HEK293 (cell line): ENCODE results near the gene CYS1.

Experiments used
- CTCF ChIA-PET: fragments of 350-600 bp; formaldehyde crosslinking; extraction: SDS; loops from one replicate; lab custom pipeline; 2021; ENCODE audit warnings: antibody characterized with exemption; lab: Yijun Ruan, JAX
- POLR2A ChIA-PET: fragments of 300-600 bp; formaldehyde crosslinking; extraction: SDS; loops from one replicate; lab custom pipeline; 2020; ENCODE audit warnings: antibody characterized with exemption, inconsistent platforms; lab: Yijun Ruan, JAX
- H3K27ac ChIP-seq: fragments of 200-500 bp; sonication (Bioruptor generic); 2 replicates; pipeline ENCODE4 v1.5.1; 2014; ENCODE audit warnings: low read depth, low read length, control low read depth, inconsistent platforms; ENCODE audit errors: extremely low read depth
- H3K36me3 ChIP-seq, 2 experiments: fragments of 200-500 bp in 1 of 2; sonication (Bioruptor generic) in 1 of 2; 1 replicate in 1 of 2; 2 replicates in 1 of 2; pipeline ENCODE4 v1.5.1; 2014 to 2017; ENCODE audit warnings: inconsistent platforms in 2 of 2, low read length in 2 of 2; ENCODE audit not compliant: control insufficient read depth in 2 of 2, insufficient read depth in 1 of 2
- H3K4me1 ChIP-seq: fragments of 200-500 bp; sonication (Bioruptor generic); 2 replicates; pipeline ENCODE4 v1.5.1; 2014; ENCODE audit warnings: mild to moderate bottlenecking, low read length, inconsistent platforms; ENCODE audit not compliant: control insufficient read depth, insufficient read depth
- H3K4me3 ChIP-seq: 2 replicates; pipeline ENCODE4 v1.5.1; 2011; ENCODE audit warnings: low read depth, mild to moderate bottlenecking, control low read depth, low read length, moderate library complexity
- H3K9me3 ChIP-seq: fragments of 200-500 bp; sonication (Bioruptor generic); 2 replicates; pipeline ENCODE4 v1.5.1; 2014; ENCODE audit warnings: low read depth, low read length, inconsistent platforms; ENCODE audit not compliant: control insufficient read depth, insufficient read depth
- HOXA7 ChIP-seq: sonication (generic); formaldehyde crosslinking; IDR thresholded peaks from 2 replicates; pipeline ENCODE4 v1.8.1; 2022; ENCODE audit warnings: missing genetic modification reagents, borderline replicate concordance
- KLF8 ChIP-seq: fragments of 450-650 bp; formaldehyde crosslinking; IDR thresholded peaks from 2 replicates; pipeline ENCODE4 v1.5.1; 2016; ENCODE audit warnings: missing biosample characterization, missing genetic modification characterization
- OSR2 ChIP-seq: fragments of 450-650 bp; formaldehyde crosslinking; IDR thresholded peaks from 2 replicates; pipeline ENCODE4 v1.5.1; 2016; ENCODE audit warnings: missing biosample characterization, missing genetic modification characterization
- PRDM2 ChIP-seq: fragments of 450-650 bp; formaldehyde crosslinking; IDR thresholded peaks from 2 replicates; pipeline ENCODE4 v1.5.1; 2016; ENCODE audit warnings: missing biosample characterization, missing genetic modification characterization, borderline replicate concordance
- REPIN1 ChIP-seq: fragments of 450-650 bp; formaldehyde crosslinking; IDR thresholded peaks from 2 replicates; pipeline ENCODE4 v1.5.1; 2017; ENCODE audit warnings: missing biosample characterization, missing genetic modification characterization, low read depth
- SETDB1 ChIP-seq: IDR thresholded peaks from one replicate; pipeline ENCODE4 v1.6.1; 2017; ENCODE audit warnings: mild to moderate bottlenecking, low read length, moderate library complexity, mixed read lengths; ENCODE audit not compliant: insufficient read length
- SP7 ChIP-seq: fragments of 450-650 bp; formaldehyde crosslinking; IDR thresholded peaks from 2 replicates; pipeline ENCODE4 v1.5.1; 2016; ENCODE audit warnings: missing biosample characterization, missing genetic modification characterization
- TCF7L2 ChIP-seq: IDR thresholded peaks from 2 replicates; pipeline ENCODE4 v1.6.1; 2011; ENCODE audit warnings: low read depth, mild to moderate bottlenecking, inconsistent platforms, low read length, moderate library complexity, borderline replicate concordance
- ZBTB10 ChIP-seq: fragments of 450-650 bp; formaldehyde crosslinking; IDR thresholded peaks from 2 replicates; pipeline ENCODE4 v1.5.1; 2016; ENCODE audit warnings: missing biosample characterization, missing genetic modification characterization
- ZBTB17 ChIP-seq: fragments of 450-650 bp; formaldehyde crosslinking; IDR thresholded peaks from 2 replicates; pipeline ENCODE4 v1.5.1; 2016; ENCODE audit warnings: missing biosample characterization, missing genetic modification characterization
- ZBTB49 ChIP-seq: fragments of 450-650 bp; formaldehyde crosslinking; IDR thresholded peaks from 2 replicates; pipeline ENCODE4 v1.5.1; 2016; ENCODE audit warnings: missing biosample characterization, missing genetic modification characterization, low read depth
- ZIC2 ChIP-seq: fragments of 450-650 bp; formaldehyde crosslinking; IDR thresholded peaks from 2 replicates; pipeline ENCODE4 v1.5.1; 2016; ENCODE audit warnings: missing biosample characterization, missing genetic modification characterization
- ZNF157 ChIP-seq: fragments of 450-650 bp; formaldehyde crosslinking; IDR thresholded peaks from 2 replicates; pipeline ENCODE4 v1.5.1; 2016; ENCODE audit warnings: missing biosample characterization, missing genetic modification characterization
- ZNF16 ChIP-seq: fragments of 450-650 bp; formaldehyde crosslinking; IDR thresholded peaks from 2 replicates; pipeline ENCODE4 v1.5.1; 2016; ENCODE audit warnings: low read depth, missing biosample characterization, missing genetic modification characterization
- ZNF202 ChIP-seq: fragments of 450-650 bp; formaldehyde crosslinking; IDR thresholded peaks from 2 replicates; pipeline ENCODE4 v1.5.1; 2016; ENCODE audit warnings: missing biosample characterization, missing genetic modification characterization, borderline replicate concordance
- ZNF23 ChIP-seq: fragments of 450-650 bp; formaldehyde crosslinking; IDR thresholded peaks from 2 replicates; pipeline ENCODE4 v1.5.1; 2016; ENCODE audit warnings: missing biosample characterization, missing genetic modification characterization, borderline replicate concordance
- ZNF366 ChIP-seq: fragments of 450-650 bp; formaldehyde crosslinking; conservative IDR thresholded peaks from 2 replicates; pipeline ENCODE4 v1.5.1; 2016; ENCODE audit warnings: missing biosample characterization, missing genetic modification characterization
- ZNF433 ChIP-seq: fragments of 450-650 bp; formaldehyde crosslinking; IDR thresholded peaks from 2 replicates; pipeline ENCODE4 v1.5.1; 2016; ENCODE audit warnings: missing biosample characterization, missing genetic modification characterization, low read depth
- ZNF654 ChIP-seq: fragments of 450-650 bp; formaldehyde crosslinking; IDR thresholded peaks from 2 replicates; pipeline ENCODE4 v1.5.1; 2016; ENCODE audit warnings: low read depth, missing biosample characterization, missing genetic modification characterization
- ZNF664 ChIP-seq: fragments of 450-650 bp; formaldehyde crosslinking; IDR thresholded peaks from 2 replicates; pipeline ENCODE4 v1.5.1; 2016; ENCODE audit warnings: missing biosample characterization, missing genetic modification characterization
- ZNF701 ChIP-seq: fragments of 450-650 bp; formaldehyde crosslinking; IDR thresholded peaks from 2 replicates; pipeline ENCODE4 v1.5.1; 2016; ENCODE audit warnings: missing biosample characterization, missing genetic modification characterization
- ZNF785 ChIP-seq: fragments of 450-650 bp; formaldehyde crosslinking; IDR thresholded peaks from 2 replicates; pipeline ENCODE4 v1.5.1; 2016; ENCODE audit warnings: missing biosample characterization, missing genetic modification characterization
- ZSCAN18 ChIP-seq: fragments of 450-650 bp; formaldehyde crosslinking; IDR thresholded peaks from 2 replicates; pipeline ENCODE4 v1.5.1; 2016; ENCODE audit warnings: missing biosample characterization, missing genetic modification characterization

CYS1 gene

GRCh38 chr2:10075571-10076209 lies 4.5 kb downstream of the CYS1 start:
- Histone ChIP-seq H3K36me3 (no peaks in the 10 kb centered on the region; a peak in 1 of 3 replicates), H3K4me1 (0 out of 2 replicates have a peak, but pooled peaks cover 2% of the 10 kb centered on the region), H3K27ac (no peak overlapping the region), H3K9me3 (no peaks in the 10 kb centered on the region), H3K4me3 (no peak overlapping the region)
- ChIA-PET POLR2A (interaction anchor here (0.6 kb wide), 2 partner anchors 32 to 623 kb away, joined by 3 to 5 read pairs; no protein-coding TSS in a partner anchor), CTCF (interaction anchor here (0.6 to 6.8 kb wide), 6 partner anchors 19 to 359 kb away, joined by 3 to 124 read pairs (median 5); no protein-coding TSS in a partner anchor)
- TF ChIP-seq ZNF366 (tag by site-specific recombination) = no peak
- no peak for TF ChIP-seq ZBTB17 (tag by site-specific recombination)
- no peak for TF ChIP-seq ZBTB49 (tag by site-specific recombination)
- no peak for TF ChIP-seq REPIN1 (tag by site-specific recombination)
- no peak for TF ChIP-seq ZNF664 (tag by site-specific recombination)
- TF ChIP-seq ZNF202 = no peak
- TF ChIP-seq ZSCAN18 (tag by site-specific recombination) = no peak
- TF ChIP-seq OSR2 (tag by site-specific recombination) = no peak
- no peak for TF ChIP-seq SP7 (tag by site-specific recombination)
- no peak for TF ChIP-seq HOXA7 (CRISPR knock-in tag)
- TF ChIP-seq ZNF701 (tag by site-specific recombination) = no peak
- TF ChIP-seq ZIC2 (tag by site-specific recombination) = no peak
- no peak for TF ChIP-seq TCF7L2
- no peak for TF ChIP-seq ZNF433 (tag by site-specific recombination)
- no peak for TF ChIP-seq ZBTB10 (tag by site-specific recombination)

- Histone ChIP-seq H3K4me1 (0 out of 2 replicates have a peak, but pooled peaks cover 2% of the 10 kb centered on the region), H3K36me3 (no peaks in the 10 kb centered on the region; a peak in 1 of 3 replicates), H3K9me3 (no peaks in the 10 kb centered on the region), H3K27ac (no peak overlapping the region), H3K4me3 (no peak overlapping the region)
- POLR2A ChIA-PET = interaction anchor here (0.6 kb wide), 1 partner anchor 624 kb away, joined by 3 read pairs; no protein-coding TSS in a partner anchor
- CTCF ChIA-PET = interaction anchor here (0.6 to 6.8 kb wide), 6 partner anchors 20 to 360 kb away, joined by 3 to 124 read pairs (median 4); no protein-coding TSS in a partner anchor
- TF ChIP-seq ZNF23 (tag by site-specific recombination) = no peak
- no peak for TF ChIP-seq ZNF785 (tag by site-specific recombination)
- no peak for TF ChIP-seq ZNF16 (tag by site-specific recombination)
- TF ChIP-seq SETDB1 = no peak
- TF ChIP-seq PRDM2 (tag by site-specific recombination) = no peak
- no peak for TF ChIP-seq ZNF654 (tag by site-specific recombination)
- TF ChIP-seq ZNF157 (tag by site-specific recombination) = no peak
- no peak for TF ChIP-seq KLF8
These were observed 5.1 kb downstream of the CYS1 start for GRCh38 chr2:10075101-10075500.
